ENCODE measurements around the gene KCNMA1. TPM values are rescaled to one million over a fixed set of nuclear protein-coding genes. Genes with fewer than 3 reads are reported as not detected.

Gene KCNMA1
- total and polyA plus RNA-seq, 9 of the 15 experiments (the other 6 are each of a cell fraction or from before 2014, with no cell fraction given) = 0.01 to 0.95 (median 0.15) TPM; not detected in 4

DNA sequence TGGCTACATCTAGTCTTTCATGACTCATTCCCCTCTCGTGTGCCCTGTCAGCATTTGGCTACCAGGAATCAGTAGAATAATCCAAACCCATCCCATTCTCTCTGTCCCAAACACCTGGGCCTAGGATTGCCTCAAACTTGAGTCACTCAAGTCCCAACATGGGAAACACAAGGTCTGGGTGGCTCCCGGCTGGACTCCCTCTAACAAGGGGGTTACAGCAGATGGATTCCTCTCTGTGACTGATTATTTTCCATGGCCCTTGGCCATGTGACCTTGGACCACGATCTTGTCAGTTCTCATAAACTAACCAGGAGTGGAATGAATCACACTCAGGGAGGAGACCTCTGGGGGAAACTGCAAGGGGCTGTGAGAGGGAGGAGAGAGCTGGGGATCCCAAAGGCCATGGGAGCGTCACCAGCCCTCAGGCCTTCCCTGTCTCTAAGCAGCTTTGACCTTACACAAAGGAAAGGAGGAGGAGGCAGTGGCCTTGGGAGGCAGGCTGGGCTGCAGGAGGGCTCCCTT lies 533.1 kb downstream of the KCNMA1 start (continued):
- no peak for TF ChIP-seq MBD1 (CRISPR knock-in tag; IDR thresholded peaks at IDR 0.05)
- no peak for TF ChIP-seq MBD2 (IDR thresholded peaks at IDR 0.05; ENCODE audit: borderline replicate concordance, low read depth)
- TF ChIP-seq JUNB (CRISPR knock-in tag; conservative IDR thresholded peaks at IDR 0.05) = no peak

GRCh38 chr10:77103213-77103612 lies 534.4 kb downstream of the KCNMA1 start:
- POLR2A ChIA-PET = no interaction called here
- in situ Hi-C loops (cut with MboI) = no loop called here
- WGBS (ENCODE audit: insufficient coverage, low coverage, missing lambda C conversion rate) = 1% methylated on average over 4 of the region's 4 CpGs
- H3K4me2 ChIP-seq (ENCODE audit: insufficient read depth, low read length) = no peak overlapping the region
- no peak overlapping the region for H2AFZ ChIP-seq (ENCODE audit: low read depth, low read length)
- H3K27ac ChIP-seq (ENCODE audit: extremely low read depth, low read depth, low read length) = no peak overlapping the region
- H3K27me3 ChIP-seq (ENCODE audit: control insufficient read depth in 2 of 2, insufficient read depth in 2 of 2, low read length in 2 of 2) = peaks cover 0 to 11% of the 10 kb centered on the region in 2 experiments; a peak in 1 of 5 replicates
- no peak overlapping the region for H3K9ac ChIP-seq (ENCODE audit: insufficient read depth in 1 of 2, low read depth in 2 of 2, low read length in 2 of 2)
- CTCF ChIA-PET (ENCODE audit: low intra/inter-chr PET ratio) = no interaction called here
- intact Hi-C loops (cut with micrococcal nuclease) = no loop called here
- no peak overlapping the region for H3K4me3 ChIP-seq
- no peaks in the 10 kb centered on the region for H3K9me3 ChIP-seq (replicated peaks; ENCODE audit: control insufficient read depth, insufficient read depth, low read depth, low read length)
- ATAC-seq (0 out of 3 replicates have a peak, but pooled peaks have one; percentile 42), DNase-seq (ENCODE audit: extremely low read depth in 1 of 4, low spot score in 3 of 4) (no peak), FAIRE-seq (no peak)
- H4K20me1 ChIP-seq (replicated peaks; ENCODE audit: control insufficient read depth, insufficient read depth, low read length) = no peaks in the 10 kb centered on the region
- H3K36me3 ChIP-seq (ENCODE audit: control insufficient read depth, insufficient read depth, low read length) = no peaks in the 10 kb centered on the region
- H3K4me1 ChIP-seq (replicated peaks in 1 of 2; ENCODE audit: control insufficient read depth in 2 of 2, insufficient read depth in 2 of 2, low read length in 2 of 2) = no peaks in the 10 kb centered on the region
- no TSS peak for BruUV-seq (replicated peaks)
- H3K79me2 ChIP-seq (ENCODE audit: control insufficient read depth, insufficient read depth, low read length) = no peaks in the 10 kb centered on the region
- no peaks in the 10 kb centered on the region for H3K9me1 ChIP-seq (ENCODE audit: control insufficient read depth, insufficient read depth, low read length)
- TF ChIP-seq, protein P1, sequence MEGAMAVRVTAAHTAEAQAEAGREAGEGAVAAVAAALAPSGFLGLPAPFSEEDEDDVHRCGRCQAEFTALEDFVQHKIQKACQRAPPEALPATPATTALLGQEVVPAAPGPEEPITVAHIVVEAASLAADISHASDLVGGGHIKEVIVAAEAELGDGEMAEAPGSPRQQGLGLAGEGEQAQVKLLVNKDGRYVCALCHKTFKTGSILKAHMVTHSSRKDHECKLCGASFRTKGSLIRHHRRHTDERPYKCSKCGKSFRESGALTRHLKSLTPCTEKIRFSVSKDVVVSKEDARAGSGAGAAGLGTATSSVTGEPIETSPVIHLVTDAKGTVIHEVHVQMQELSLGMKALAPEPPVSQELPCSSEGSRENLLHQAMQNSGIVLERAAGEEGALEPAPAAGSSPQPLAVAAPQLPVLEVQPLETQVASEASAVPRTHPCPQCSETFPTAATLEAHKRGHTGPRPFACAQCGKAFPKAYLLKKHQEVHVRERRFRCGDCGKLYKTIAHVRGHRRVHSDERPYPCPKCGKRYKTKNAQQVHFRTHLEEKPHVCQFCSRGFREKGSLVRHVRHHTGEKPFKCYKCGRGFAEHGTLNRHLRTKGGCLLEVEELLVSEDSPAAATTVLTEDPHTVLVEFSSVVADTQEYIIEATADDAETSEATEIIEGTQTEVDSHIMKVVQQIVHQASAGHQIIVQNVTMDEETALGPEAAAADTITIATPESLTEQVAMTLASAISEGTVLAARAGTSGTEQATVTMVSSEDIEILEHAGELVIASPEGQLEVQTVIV (CRISPR knock-in tag; IDR thresholded peaks at IDR 0.05; ENCODE audit: borderline replicate concordance) = no peak
- TF ChIP-seq ZNF134 (CRISPR knock-in tag; conservative IDR thresholded peaks at IDR 0.05) = peak; percentile 95
- TF ChIP-seq, protein P2, sequence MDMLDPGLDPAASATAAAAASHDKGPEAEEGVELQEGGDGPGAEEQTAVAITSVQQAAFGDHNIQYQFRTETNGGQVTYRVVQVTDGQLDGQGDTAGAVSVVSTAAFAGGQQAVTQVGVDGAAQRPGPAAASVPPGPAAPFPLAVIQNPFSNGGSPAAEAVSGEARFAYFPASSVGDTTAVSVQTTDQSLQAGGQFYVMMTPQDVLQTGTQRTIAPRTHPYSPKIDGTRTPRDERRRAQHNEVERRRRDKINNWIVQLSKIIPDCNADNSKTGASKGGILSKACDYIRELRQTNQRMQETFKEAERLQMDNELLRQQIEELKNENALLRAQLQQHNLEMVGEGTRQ (CRISPR knock-in tag; IDR thresholded peaks at IDR 0.05) = peak; percentile 73
- peak; percentile 46 for TF ChIP-seq TFE3 (CRISPR knock-in tag; IDR thresholded peaks at IDR 0.05)
- TF ChIP-seq MTA1 (IDR thresholded peaks at IDR 0.05; ENCODE audit: borderline replicate concordance) = no peak
- no peak for TF ChIP-seq SFPQ (IDR thresholded peaks at IDR 0.05; ENCODE audit: low read depth, low read length)
- TF ChIP-seq CBX8 (IDR thresholded peaks at IDR 0.05; ENCODE audit: borderline replicate concordance, extremely low read depth, low read depth, low read length, poor library complexity, severe bottlenecking) = no peak
- TF ChIP-seq ZNF274 (IDR thresholded peaks at IDR 0.05; ENCODE audit: borderline replicate concordance, low read depth, low read length) = no peak
